ENCODE measurements around the gene SMARCA4. TPM values are rescaled to one million over a fixed set of nuclear protein-coding genes. Genes with fewer than 3 reads are reported as not detected.

The SMARCA4 gene
- total RNA-seq, 1 donor from 2014 or later = 274 TPM

DNA sequence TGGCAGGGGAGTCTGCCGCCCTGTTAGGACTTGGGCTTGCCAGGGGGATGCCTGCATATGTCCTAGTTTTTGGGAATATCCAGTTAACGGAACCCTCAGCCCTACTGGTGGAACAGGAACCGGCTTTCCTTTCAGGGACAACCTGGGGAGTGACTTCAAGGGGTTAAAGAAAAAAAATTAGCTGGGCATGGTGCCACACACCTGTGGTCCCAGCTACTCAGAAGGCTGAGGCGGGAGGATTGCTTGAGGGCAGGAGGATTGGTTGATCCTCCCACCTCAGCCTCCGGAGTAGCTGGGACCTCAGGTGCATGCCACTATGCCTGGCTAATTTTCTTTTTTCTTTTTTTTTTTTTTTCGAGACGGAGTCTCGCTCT, 150.9 kb downstream of the SMARCA4 start:
- H3K27ac Mint-ChIP-seq = no peak overlapping the region

More for the DNA sequence above, 150.9 kb downstream of the SMARCA4 start:
- H3K4me1 Mint-ChIP-seq = no peaks in the 10 kb centered on the region
- DNase-seq (ENCODE audit: low spot score in 2 of 2, unreplicated experiment in 2 of 2) = no peak
- H3K9me3 Mint-ChIP-seq = no peaks in the 10 kb centered on the region
- peaks cover 31% of the 10 kb centered on the region for H3K36me3 Mint-ChIP-seq
- H3K4me3 Mint-ChIP-seq = no peak overlapping the region
- no peaks in the 10 kb centered on the region for H3K27me3 Mint-ChIP-seq (ENCODE audit: low read depth)
- TF ChIP-seq, protein P1, sequence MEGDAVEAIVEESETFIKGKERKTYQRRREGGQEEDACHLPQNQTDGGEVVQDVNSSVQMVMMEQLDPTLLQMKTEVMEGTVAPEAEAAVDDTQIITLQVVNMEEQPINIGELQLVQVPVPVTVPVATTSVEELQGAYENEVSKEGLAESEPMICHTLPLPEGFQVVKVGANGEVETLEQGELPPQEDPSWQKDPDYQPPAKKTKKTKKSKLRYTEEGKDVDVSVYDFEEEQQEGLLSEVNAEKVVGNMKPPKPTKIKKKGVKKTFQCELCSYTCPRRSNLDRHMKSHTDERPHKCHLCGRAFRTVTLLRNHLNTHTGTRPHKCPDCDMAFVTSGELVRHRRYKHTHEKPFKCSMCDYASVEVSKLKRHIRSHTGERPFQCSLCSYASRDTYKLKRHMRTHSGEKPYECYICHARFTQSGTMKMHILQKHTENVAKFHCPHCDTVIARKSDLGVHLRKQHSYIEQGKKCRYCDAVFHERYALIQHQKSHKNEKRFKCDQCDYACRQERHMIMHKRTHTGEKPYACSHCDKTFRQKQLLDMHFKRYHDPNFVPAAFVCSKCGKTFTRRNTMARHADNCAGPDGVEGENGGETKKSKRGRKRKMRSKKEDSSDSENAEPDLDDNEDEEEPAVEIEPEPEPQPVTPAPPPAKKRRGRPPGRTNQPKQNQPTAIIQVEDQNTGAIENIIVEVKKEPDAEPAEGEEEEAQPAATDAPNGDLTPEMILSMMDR (IDR thresholded peaks at IDR 0.05; ENCODE audit: unreplicated experiment) = no peak

Other genes starting within 250 kb of the SMARCA4 start
- gene DNM2, start 243.0 kb upstream of the SMARCA4 start, total RNA-seq = 126 to 128 TPM (median 128 TPM) in 3 replicates
- 30.0 to 35.0 TPM (median 30.9 TPM) in 3 replicates for gene TMED1, start 124.8 kb upstream of the SMARCA4 start, total RNA-seq
- gene C19orf38, start 112.6 kb upstream of the SMARCA4 start, total RNA-seq = 2.0 to 2.5 TPM (median 2.3 TPM) in 3 replicates
- gene CARM1, start 89.5 kb upstream of the SMARCA4 start, total RNA-seq = 71.4 to 78.0 TPM (median 76.4 TPM) in 3 replicates
- 62.8 to 66.2 TPM (median 64.4 TPM) in 3 replicates for gene YIPF2, start 32.4 kb upstream of the SMARCA4 start, total RNA-seq
- gene TIMM29, start 32.2 kb upstream of the SMARCA4 start, total RNA-seq = 25.5 to 31.5 TPM (median 26.8 TPM) in 3 replicates
- gene LDLR, start 128.4 kb downstream of the SMARCA4 start, total RNA-seq = 89.5 to 99.2 TPM (median 95.1 TPM) in 3 replicates
- gene SPC24, start 194.8 kb downstream of the SMARCA4 start, total RNA-seq = 16.3 to 22.0 TPM (median 20.6 TPM) in 3 replicates
- 84.3 to 85.3 TPM (median 84.7 TPM) in 3 replicates for gene KANK2, start 236.5 kb downstream of the SMARCA4 start, total RNA-seq

Data from mesothelial cell of epicardium (in vitro differentiated cells).